A549 treated with DMSO at 1 μM for 4 hours (cell line): ENCODE results near the gene TM6SF1. TPM values are rescaled to one million over a fixed set of nuclear protein-coding genes. Genes with fewer than 3 reads are reported as not detected.

Experiments used
- total RNA-seq: library from RNA; stranded (reverse); fragments of 200-300 nt; extraction: Qiagen RNA extraction; gene quantifications from 5 replicates; pipeline ENCODE4 v1.2.3, GENCODE V29; 2022; ENCODE audit warnings: low read depth

Gene TM6SF1
- 0.07 to 0.17 TPM (median 0.13 TPM) in 4 of 5 replicates, not detected in the other for total RNA-seq

DNA sequence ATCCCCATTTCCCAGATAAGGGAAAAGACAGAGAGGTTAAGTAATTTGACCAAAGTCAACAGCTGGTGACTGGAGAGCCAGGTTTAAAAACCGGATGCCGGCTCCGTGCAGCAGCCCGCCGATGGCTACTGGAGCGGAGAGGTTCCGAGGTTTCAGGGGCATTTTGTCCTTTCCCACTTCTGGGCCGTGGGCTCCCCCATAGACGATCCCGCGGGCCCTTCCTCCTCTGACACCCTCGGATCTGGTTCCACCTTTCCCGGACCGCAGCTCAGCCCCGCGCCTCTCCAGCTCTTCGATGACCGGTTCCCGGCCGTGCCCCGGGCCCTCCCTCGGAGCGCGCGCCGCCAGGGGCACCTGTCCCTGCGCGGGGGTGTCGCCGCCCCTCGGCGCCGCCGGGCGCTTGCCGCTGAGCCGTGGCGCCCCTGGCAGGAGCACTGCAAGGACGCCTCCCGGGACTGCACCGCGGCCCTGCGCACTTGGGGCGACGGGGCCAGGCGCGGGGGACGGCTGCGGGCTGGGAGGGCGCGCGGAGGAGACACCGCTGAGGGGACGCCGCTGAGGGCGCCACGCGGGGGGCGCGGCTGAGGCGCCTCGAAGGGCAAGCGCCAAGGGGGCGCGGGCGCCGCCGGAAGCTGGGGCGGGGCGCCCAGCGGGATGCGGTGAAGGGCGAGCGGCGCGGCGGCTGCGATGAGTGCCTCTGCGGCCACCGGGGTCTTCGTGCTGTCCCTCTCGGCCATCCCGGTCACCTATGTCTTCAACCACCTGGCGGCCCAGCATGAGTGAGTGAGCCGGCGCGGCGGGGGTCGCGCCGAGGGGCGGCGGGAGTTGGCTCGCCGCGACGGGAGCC, at the start of gene TM6SF1:
Gene TM6SF1, plus strand, starts transcription at position 652 of the 847 bp plus-strand sequence. Its CDS starts 36 bp downstream, at position 688.

DNA sequence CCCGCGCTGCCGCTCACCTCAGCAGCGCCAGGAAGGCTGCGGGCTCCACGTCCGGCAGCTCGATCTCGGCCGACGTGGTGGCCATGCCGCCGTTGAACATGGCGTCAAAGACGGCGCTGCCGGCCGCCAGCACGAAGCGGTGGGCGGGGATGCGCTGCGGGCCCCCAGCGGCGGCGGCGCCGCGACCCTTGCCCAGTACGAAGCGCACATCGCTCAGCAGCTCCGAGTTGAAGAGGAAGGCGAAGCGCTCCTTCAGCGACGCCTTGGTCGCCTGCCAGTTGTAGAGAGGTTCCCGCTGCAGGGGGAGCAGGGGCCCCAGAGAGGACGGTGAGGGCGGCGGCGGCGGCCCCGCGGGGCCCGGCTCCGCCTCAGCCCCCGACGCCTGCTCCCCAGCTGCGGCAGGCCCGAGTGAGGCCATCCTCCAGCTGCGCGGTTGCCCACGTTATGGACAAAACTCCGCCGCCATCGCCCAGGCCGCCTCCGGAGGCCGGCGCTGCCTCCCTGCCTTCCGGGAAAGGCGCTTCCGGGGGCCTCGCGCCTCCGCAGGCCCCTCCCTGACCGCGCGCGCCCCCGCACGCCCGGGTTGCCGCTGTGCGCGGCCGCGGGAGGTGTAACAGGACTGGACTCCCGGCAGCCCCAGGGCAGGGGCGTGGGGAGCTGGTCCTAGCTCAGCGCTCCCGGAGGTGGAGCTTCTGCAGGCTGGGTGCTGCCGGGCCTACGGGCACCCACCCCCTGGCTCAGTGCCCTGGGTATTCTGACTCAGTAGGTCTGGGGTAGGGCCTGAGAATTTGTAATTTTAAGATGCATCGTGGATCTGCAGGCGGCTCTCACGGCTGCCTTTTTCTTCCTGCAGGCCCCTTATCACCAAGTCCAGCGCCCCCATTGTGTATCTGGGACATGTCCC, 40.5 kb upstream of the TM6SF1 start, which contains the start of gene BTBD1:
Gene BTBD1, minus strand, starts transcription at position 519 of the 904 bp plus-strand sequence. Its CDS starts 101 bp downstream, at position 418.

Other genes starting within 250 kb of the TM6SF1 start
- 11.7 to 15.1 TPM (median 13.7 TPM) in 5 replicates for gene HOMER2, start 154.9 kb upstream of the TM6SF1 start, total RNA-seq
- gene RAMAC, start 121.4 kb upstream of the TM6SF1 start, total RNA-seq: 41.1 to 55.4 TPM (median 45.5 TPM) in 5 replicates
- gene C15orf40, start 96.0 kb upstream of the TM6SF1 start, total RNA-seq: 43.2 to 56.3 TPM (median 49.7 TPM) in 5 replicates
- gene BTBD1, start 40.4 kb upstream of the TM6SF1 start, total RNA-seq: 49.5 to 64.7 TPM (median 57.2 TPM) in 5 replicates
- 47.4 to 68.1 TPM (median 61.6 TPM) in 5 replicates for gene HDGFL3, start 100.2 kb downstream of the TM6SF1 start, total RNA-seq
- 0.49 to 0.65 TPM (median 0.53 TPM) in 5 replicates for gene BNC1, start 177.0 kb downstream of the TM6SF1 start, total RNA-seq